PC-9 (cell line): Measurements from ENCODE around the gene TPRKB. TPM values are rescaled to one million over a fixed set of nuclear protein-coding genes. Genes with fewer than 3 reads are reported as not detected.

Experiments used
- BruUV-seq: library from RNA; stranded (reverse); fragments of 400-500 nt; replicated peaks from 2 replicates; lab custom pipeline; 2021; lab: Mats Ljungman, UMichigan
- CTCF ChIA-PET: fragments of 300-600 bp; sonication (Branson Sonifier 250); formaldehyde crosslinking; loops from one replicate; lab custom pipeline; 2022; ENCODE audit warnings: antibody characterized with exemption; lab: Charles Lee
- POLR2A ChIA-PET: fragments of 300-600 bp; sonication (Branson Sonifier 250); formaldehyde crosslinking; loops from one replicate; lab custom pipeline; 2022; ENCODE audit warnings: antibody characterized with exemption; ENCODE audit not compliant: unreplicated experiment; lab: Charles Lee
- DNase-seq, 2 experiments: peaks; one replicate each; pipeline versions ENCODE4 v3.0.0 to v3.0.0-alpha.2; 2015 to 2022; ENCODE audit warnings: mixed read lengths in 1 of 2
- H2AFZ ChIP-seq: fragments of 200-600 bp; sonication (generic); 2 replicates; pipeline ENCODE4 v1.8.1; 2017; ENCODE audit warnings: antibody characterized with exemption
- H3F3A ChIP-seq: fragments of 200-600 bp; sonication (generic); 2 replicates; pipeline ENCODE4 v1.8.1; 2017; ENCODE audit warnings: antibody characterized with exemption, mild to moderate bottlenecking, low read depth; ENCODE audit not compliant: insufficient read depth
- H3K27ac ChIP-seq: fragments of 200-600 bp; sonication (generic); 2 replicates; pipeline ENCODE4 v1.6.1; 2016; ENCODE audit warnings: mixed run types
- H3K27me3 ChIP-seq: fragments of 200-600 bp; sonication (generic); 2 replicates; pipeline ENCODE4 v1.6.1; 2016; ENCODE audit warnings: low read depth, mixed run types; ENCODE audit not compliant: insufficient read depth
- H3K36me3 ChIP-seq: fragments of 200-600 bp; sonication (generic); 2 replicates; pipeline ENCODE4 v1.6.1; 2016; ENCODE audit warnings: low read depth, mixed run types
- H3K4me1 ChIP-seq: fragments of 200-600 bp; sonication (generic); replicated peaks from 2 replicates; pipeline ENCODE4 v1.6.1; 2016; ENCODE audit warnings: mixed run types; ENCODE audit not compliant: insufficient read depth
- H3K4me2 ChIP-seq: fragments of 200-600 bp; sonication (generic); 2 replicates; pipeline ENCODE4 v1.6.1; 2017; ENCODE audit warnings: mixed run types
- H3K4me3 ChIP-seq: fragments of 200-600 bp; sonication (generic); 2 replicates; pipeline ENCODE4 v1.6.1; 2016; ENCODE audit warnings: mixed run types
- H3K79me2 ChIP-seq: fragments of 200-600 bp; sonication (generic); 2 replicates; pipeline ENCODE4 v1.6.1; 2017; ENCODE audit warnings: low read depth, mixed run types
- H3K9me2 ChIP-seq: fragments of 200-600 bp; sonication (generic); 2 replicates; pipeline ENCODE4 v1.8.1; 2017; ENCODE audit warnings: mild to moderate bottlenecking; ENCODE audit not compliant: insufficient read depth
- H3K9me3 ChIP-seq: fragments of 200-600 bp; sonication (generic); 2 replicates; pipeline ENCODE4 v1.8.1; 2016; ENCODE audit warnings: low read depth; ENCODE audit not compliant: insufficient read depth
- H4K20me1 ChIP-seq: fragments of 200-600 bp; sonication (generic); 2 replicates; pipeline ENCODE4 v1.8.1; 2017; ENCODE audit not compliant: insufficient read depth
- EZH2 ChIP-seq: fragments of 200-600 bp; sonication (generic); IDR thresholded peaks from 2 replicates; pipeline ENCODE4 v1.8.0; 2017; ENCODE audit warnings: antibody characterized with exemption, low read depth
- intact Hi-C: fragments of 100-400 bp; cut with micrococcal nuclease; formaldehyde crosslinking; loops from one replicate; pipeline ENCODE4 v1.10.0; 2022; ENCODE audit not compliant: unreplicated experiment
- total RNA-seq: library from RNA; stranded (reverse); gene quantifications from 2 replicates; pipeline ENCODE4 v1.2.3, GENCODE V29; 2021
- TF ChIP-seq, protein P1 (sequence below): fragments of 200-600 bp; sonication (generic); conservative IDR thresholded peaks from 2 replicates; pipeline ENCODE4 v1.6.1; 2017; ENCODE audit warnings: mixed run types, antibody characterized with exemption, mild to moderate bottlenecking, moderate library complexity

TPRKB gene
- total RNA-seq, 1 experiment from 2014 or later = 33.8 TPM

DNA sequence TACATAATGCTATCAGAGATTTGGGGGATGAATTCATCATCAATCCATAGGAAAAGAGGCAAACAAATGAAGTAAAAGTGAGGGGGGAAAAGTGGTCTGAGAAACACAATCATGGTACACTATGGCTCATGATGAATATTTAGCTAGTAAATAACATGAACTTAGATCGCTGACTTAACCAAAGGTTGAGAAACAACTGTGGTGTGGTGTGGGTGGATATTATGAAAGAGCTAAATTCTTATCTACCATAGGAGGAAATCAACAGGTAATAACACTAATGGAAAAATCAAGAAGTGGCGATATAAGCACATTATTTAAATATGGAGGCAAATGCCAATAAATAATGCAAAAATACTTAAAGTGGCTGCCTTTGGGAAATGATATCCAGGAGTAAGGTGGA is 12.2 kb upstream of the TPRKB start:
- no peaks in the 10 kb centered on the region for H4K20me1 ChIP-seq
- no peaks in the 10 kb centered on the region for H3K9me3 ChIP-seq
- ChIA-PET CTCF (no interaction called here), POLR2A (no interaction called here)
- no TSS peak for BruUV-seq
- intact Hi-C loops = no loop called here
- H3K27ac ChIP-seq = no peak overlapping the region
- H3K4me1 ChIP-seq = no peaks in the 10 kb centered on the region
- no peaks in the 10 kb centered on the region for H3K79me2 ChIP-seq
- H3F3A ChIP-seq = peaks cover 4% of the 10 kb centered on the region; the same call in 1 of the 2 replicates
- 0 out of 2 replicates have a peak, but pooled peaks cover 3% of the 10 kb centered on the region for H3K36me3 ChIP-seq
- no peak overlapping the region for H2AFZ ChIP-seq
- DNase-seq = no peak
- no peak overlapping the region for H3K4me3 ChIP-seq
- no peak overlapping the region for H3K4me2 ChIP-seq
- H3K9me2 ChIP-seq = no peaks in the 10 kb centered on the region
- TF ChIP-seq, protein P1, sequence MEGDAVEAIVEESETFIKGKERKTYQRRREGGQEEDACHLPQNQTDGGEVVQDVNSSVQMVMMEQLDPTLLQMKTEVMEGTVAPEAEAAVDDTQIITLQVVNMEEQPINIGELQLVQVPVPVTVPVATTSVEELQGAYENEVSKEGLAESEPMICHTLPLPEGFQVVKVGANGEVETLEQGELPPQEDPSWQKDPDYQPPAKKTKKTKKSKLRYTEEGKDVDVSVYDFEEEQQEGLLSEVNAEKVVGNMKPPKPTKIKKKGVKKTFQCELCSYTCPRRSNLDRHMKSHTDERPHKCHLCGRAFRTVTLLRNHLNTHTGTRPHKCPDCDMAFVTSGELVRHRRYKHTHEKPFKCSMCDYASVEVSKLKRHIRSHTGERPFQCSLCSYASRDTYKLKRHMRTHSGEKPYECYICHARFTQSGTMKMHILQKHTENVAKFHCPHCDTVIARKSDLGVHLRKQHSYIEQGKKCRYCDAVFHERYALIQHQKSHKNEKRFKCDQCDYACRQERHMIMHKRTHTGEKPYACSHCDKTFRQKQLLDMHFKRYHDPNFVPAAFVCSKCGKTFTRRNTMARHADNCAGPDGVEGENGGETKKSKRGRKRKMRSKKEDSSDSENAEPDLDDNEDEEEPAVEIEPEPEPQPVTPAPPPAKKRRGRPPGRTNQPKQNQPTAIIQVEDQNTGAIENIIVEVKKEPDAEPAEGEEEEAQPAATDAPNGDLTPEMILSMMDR = no peak
- H3K27me3 ChIP-seq = no peaks in the 10 kb centered on the region

DNA sequence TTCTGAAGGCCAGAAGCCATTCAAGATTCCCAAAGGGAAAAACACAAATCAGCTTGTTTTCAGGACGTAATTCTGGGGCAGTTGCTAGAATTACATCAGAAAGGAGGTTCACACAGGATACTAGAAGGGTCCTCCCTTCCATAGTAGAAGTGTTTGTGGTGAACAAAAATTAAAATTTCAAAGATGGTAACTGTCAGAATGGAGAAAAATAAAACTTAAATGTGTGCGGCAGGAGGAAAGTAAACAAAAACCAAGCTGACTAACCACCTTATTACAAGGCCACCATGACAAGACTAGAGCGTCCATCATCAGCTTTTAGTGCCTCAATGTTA is 9.7 kb upstream of the TPRKB start:
- Histone ChIP-seq H3K4me2 (no peak overlapping the region), H3K27me3 (no peaks in the 10 kb centered on the region), H3K4me3 (no peak overlapping the region), H3K4me1 (no peaks in the 10 kb centered on the region), H4K20me1 (no peaks in the 10 kb centered on the region), H3F3A (peaks cover 4% of the 10 kb centered on the region; the same call in 1 of the 2 replicates), H3K9me3 (no peaks in the 10 kb centered on the region), H3K79me2 (no peaks in the 10 kb centered on the region), H2AFZ (no peak overlapping the region), H3K9me2 (no peaks in the 10 kb centered on the region), H3K27ac (no peak overlapping the region), H3K36me3 (no peaks in the 10 kb centered on the region)
- ChIA-PET POLR2A (no interaction called here), CTCF (interaction anchor here (0.6 to 0.7 kb wide), 2 partner anchors 10 to 635 kb away, joined by 3 to 15 read pairs; partner anchors contain the start of gene TPRKB)
- intact Hi-C loops = no loop called here
- no TSS peak for BruUV-seq
- DNase-seq = no peak
- no peak for TF ChIP-seq EZH2
- TF ChIP-seq, protein P1 = no peak

- ChIA-PET POLR2A (no interaction called here), CTCF (interaction anchor here (0.6 kb wide), 1 partner anchor 635 kb away, joined by 15 read pairs; no protein-coding TSS in a partner anchor)
- H3K79me2 ChIP-seq = no peaks in the 10 kb centered on the region
- TF ChIP-seq, protein P1 = no peak
- TF ChIP-seq EZH2 = no peak
- H3K4me2 ChIP-seq = no peak overlapping the region
- DNase-seq = no peak
- H3K9me3 ChIP-seq = no peaks in the 10 kb centered on the region
- H3K36me3 ChIP-seq = no peaks in the 10 kb centered on the region
- peaks cover 4% of the 10 kb centered on the region; the same call in 1 of the 2 replicates for H3F3A ChIP-seq
- no peaks in the 10 kb centered on the region for H3K4me1 ChIP-seq
- H2AFZ ChIP-seq = no peak overlapping the region
- no peak overlapping the region for H3K4me3 ChIP-seq
- BruUV-seq = no TSS peak
- intact Hi-C loops = no loop called here
- H3K9me2 ChIP-seq = no peaks in the 10 kb centered on the region
- H3K27me3 ChIP-seq = no peaks in the 10 kb centered on the region
- H4K20me1 ChIP-seq = no peaks in the 10 kb centered on the region
- no peak overlapping the region for H3K27ac ChIP-seq
Observed at GRCh38 chr2:73746015-73746876, 9.1 kb upstream of the TPRKB start.
